K562 (cell line): ENCODE results near the gene ZCCHC24. TPM values are rescaled to one million over a fixed set of nuclear protein-coding genes. Genes with fewer than 3 reads are reported as not detected.
A peak's percentile ranks its signal among the peaks of the same experiment; 100 is the strongest.

Experiments used
- CREB3L1 ChIP-seq: fragments of 450-650 bp; IDR thresholded peaks from 2 replicates; pipeline ENCODE4 v1.6.1; 2014; ENCODE audit warnings: low read depth, mild to moderate bottlenecking, moderate library complexity, borderline replicate concordance
- CREBBP ChIP-seq: IDR thresholded peaks from one replicate; pipeline ENCODE4 v1.6.1; 2012; ENCODE audit warnings: low read depth, mild to moderate bottlenecking, control low read depth, inconsistent platforms, low read length
- ERF ChIP-seq: fragments of 450-650 bp; formaldehyde crosslinking; IDR thresholded peaks from 2 replicates; pipeline ENCODE4 v1.4.0; 2020; ENCODE audit warnings: mild to moderate bottlenecking, mixed read lengths
- ESRRA ChIP-seq: fragments of 450-650 bp; IDR thresholded peaks from 2 replicates; pipeline ENCODE4 v1.6.1; 2014; ENCODE audit warnings: low read depth, mild to moderate bottlenecking, moderate library complexity, borderline replicate concordance
- FOXP1 ChIP-seq: sonication (generic); formaldehyde crosslinking; IDR thresholded peaks from 2 replicates; pipeline ENCODE4 v1.8.0; 2022; ENCODE audit warnings: mild to moderate bottlenecking, missing genetic modification reagents
- GABPB1 ChIP-seq: sonication (generic); formaldehyde crosslinking; IDR thresholded peaks from 2 replicates; pipeline ENCODE4 v1.8.0; 2022; ENCODE audit warnings: mild to moderate bottlenecking, missing genetic modification reagents
- HMG20B ChIP-seq: fragments of 250-450 bp; sonication (Bioruptor Pico); IDR thresholded peaks from 2 replicates; pipeline ENCODE4 v1.5.0; 2021; ENCODE audit warnings: mild to moderate bottlenecking
- JUN ChIP-seq, 2 experiments: sonication (generic) in 1 of 2; formaldehyde crosslinking in 1 of 2; IDR thresholded peaks; 2 replicates each; pipeline versions ENCODE4 v1.6.1 to v1.8.0; 2012 to 2022; ENCODE audit warnings: borderline replicate concordance in 2 of 2, mild to moderate bottlenecking in 2 of 2, improper control_type of control experiment in 1 of 2, low read depth in 1 of 2, low read length in 1 of 2, missing genetic modification reagents in 1 of 2
- KLF13 ChIP-seq: fragments of 450-650 bp; IDR thresholded peaks from 2 replicates; pipeline ENCODE4 v1.6.1; 2016; ENCODE audit warnings: missing genetic modification characterization, low read depth, mild to moderate bottlenecking, missing compliant biosample characterization, moderate library complexity, borderline replicate concordance
- MCM5 ChIP-seq: fragments of 450-650 bp; IDR thresholded peaks from 2 replicates; pipeline ENCODE4 v1.6.1; 2016; ENCODE audit warnings: low read depth
- NFE2L1 ChIP-seq: fragments of 450-650 bp; IDR thresholded peaks from 2 replicates; pipeline ENCODE4 v1.6.1; 2016; ENCODE audit warnings: missing genetic modification characterization, low read depth, mild to moderate bottlenecking, missing compliant biosample characterization, moderate library complexity, borderline replicate concordance
- NR2C1 ChIP-seq, 2 experiments: fragments of 450-650 bp; IDR thresholded peaks; 2 replicates each; pipeline ENCODE4 v1.6.1; 2017; ENCODE audit warnings: mild to moderate bottlenecking in 2 of 2, antibody characterized with exemption in 1 of 2, inconsistent platforms in 1 of 2, missing compliant biosample characterization in 1 of 2, missing genetic modification characterization in 1 of 2
- NUFIP1 ChIP-seq: fragments of 450-650 bp; IDR thresholded peaks from 2 replicates; pipeline ENCODE4 v1.6.1; 2018; ENCODE audit not compliant: partially characterized antibody
- PHF20 ChIP-seq: fragments of 450-650 bp; IDR thresholded peaks from 2 replicates; pipeline ENCODE4 v1.6.1; 2018; ENCODE audit not compliant: partially characterized antibody
- PHF8 ChIP-seq: fragments of 200-600 bp; sonication (generic); IDR thresholded peaks from 2 replicates; pipeline ENCODE4 v1.6.1; 2012; ENCODE audit warnings: mixed run types, mild to moderate bottlenecking, inconsistent platforms, low read length, moderate library complexity, borderline replicate concordance
- POLR2A ChIP-seq: fragments of 450-650 bp; conservative IDR thresholded peaks from 2 replicates; pipeline ENCODE4 v1.6.1; 2016
- RBFOX2 ChIP-seq: fragments of 200-400 bp; formaldehyde crosslinking; IDR thresholded peaks from 2 replicates; pipeline ENCODE4 v1.6.1; 2017; ENCODE audit warnings: low read depth, mild to moderate bottlenecking, low read length, moderate library complexity
- RCOR1 ChIP-seq, 2 experiments: IDR thresholded peaks; 2 replicates each; pipeline ENCODE4 v1.6.1; 2012; ENCODE audit warnings: low read depth in 2 of 2, low read length in 2 of 2, borderline replicate concordance in 1 of 2, improper control_type of control experiment in 1 of 2
- RNF219 ChIP-seq: fragments of 250-450 bp; sonication (Bioruptor Pico); IDR thresholded peaks from 2 replicates; pipeline ENCODE4 v1.5.0; 2022; ENCODE audit warnings: mild to moderate bottlenecking
- SMARCA5 ChIP-seq: fragments of 450-650 bp; IDR thresholded peaks from 2 replicates; pipeline ENCODE4 v1.6.1; 2016
- SRSF7 ChIP-seq: fragments of 200-400 bp; formaldehyde crosslinking; optimal IDR thresholded peaks from 2 replicates; pipeline ENCODE3; 2017; ENCODE audit warnings: mild to moderate bottlenecking, low read depth, low read length
- ZFX ChIP-seq: sonication (generic); formaldehyde crosslinking; IDR thresholded peaks from 2 replicates; pipeline ENCODE4 v1.8.0; 2022; ENCODE audit warnings: mild to moderate bottlenecking, missing genetic modification reagents, moderate library complexity
- ZNF583 ChIP-seq: fragments of 250-450 bp; sonication (Bioruptor Pico); IDR thresholded peaks from 2 replicates; pipeline ENCODE4 v1.4.0; 2020
- ZNF76 ChIP-seq: fragments of 250-450 bp; sonication (Bioruptor Pico); IDR thresholded peaks from 2 replicates; pipeline ENCODE4 v1.4.0; 2020; ENCODE audit warnings: mild to moderate bottlenecking, moderate library complexity, borderline replicate concordance
- ZNF830 ChIP-seq: fragments of 250-450 bp; sonication (Bioruptor Pico); IDR thresholded peaks from 2 replicates; pipeline ENCODE4 v1.5.0; 2021; ENCODE audit warnings: mild to moderate bottlenecking
- polyA plus RNA-seq, 8 experiments: library from polyadenylated mRNA; depleted of rRNA in 4 of 8; stranded (reverse) in 5 of 8; unstranded in 3 of 8; fragments of >200 nt; fragmentation: Nextera tagmentation in 2 of 8; fragmentation: Illumina TruSeq in 1 of 8; extraction: Ambion mirVana in 2 of 8; extraction: Trizol in 1 of 8; gene quantifications; 2 replicates each; pipeline versions ENCODE4 v1.2.1 to v1.2.3, GENCODE V29; 2011 to 2014; ENCODE audit warnings: inconsistent platforms in 1 of 8, missing spikeins in 1 of 8
- total RNA-seq, 7 experiments: library from RNA; depleted of rRNA in 6 of 7; stranded (reverse); fragments of >200 nt in 6 of 7; fragmentation: Illumina TruSeq in 2 of 7; extraction: Trizol in 2 of 7; gene quantifications; 2 replicates each; pipeline versions ENCODE4 v1.2.1 to v1.2.3, GENCODE V29; 2011 to 2021; ENCODE audit warnings: low replicate concordance in 1 of 7

The ZCCHC24 gene
- total and polyA plus RNA-seq, 9 of the 15 experiments (the other 6 are each of a cell fraction or from before 2014, with no cell fraction given) = 0.84 to 11.0 (median 4.6) TPM

GRCh38 chr10:79347894-79348639 is 97.4 kb downstream of the ZCCHC24 start (continued):
- TF ChIP-seq NR2C1 (IDR thresholded peaks at IDR 0.05) (no peak), NR2C1 (tag; IDR thresholded peaks at IDR 0.05) (peak; percentile 35; the same call in 1 of the 2 replicates), RBFOX2 (peak; percentile 85), RNF219 (CRISPR knock-in tag) (no peak), ZNF583 (no peak), ZNF830 (CRISPR knock-in tag) (no peak), PHF20 (peak; percentile 73), ESRRA (peak; percentile 97), GABPB1 (0 out of 2 replicates have a peak, but pooled peaks have one; percentile 11), NFE2L1 (tag) (no peak), KLF13 (tag) (0 out of 2 replicates have a peak, but pooled peaks have one; percentile 52), ZNF76 (CRISPR knock-in tag) (0 out of 2 replicates have a peak, but pooled peaks have one; percentile 64), FOXP1 (CRISPR knock-in tag) (peak; percentile 50; the same call in 1 of the 2 replicates), CREBBP (no peak), PHF8 (peak; percentile 42; the same call in 1 of the 2 replicates), RCOR1 (IDR thresholded peaks at IDR 0.05; ENCODE audit: borderline replicate concordance in 1 of 2, low read depth in 2 of 2, low read length in 2 of 2) (no peak), SRSF7 (no peak), CREB3L1 (peak; percentile 93), ZFX (peak; percentile 91), HMG20B (no peak), NUFIP1 (peak; percentile 87), POLR2A (peak; percentile 69), ERF (CRISPR knock-in tag) (0 out of 2 replicates have a peak, but pooled peaks have one; percentile 66), MCM5 (no peak), JUN (IDR thresholded peaks at IDR 0.05; ENCODE audit: borderline replicate concordance, low read depth, low read length) (peak; percentile 11; the same call in 1 of the 2 replicates), JUN (CRISPR knock-in tag; IDR thresholded peaks at IDR 0.05; ENCODE audit: borderline replicate concordance) (no peak), SMARCA5 (0 out of 2 replicates have a peak, but pooled peaks have one; percentile 22)
